A549 (cell line): ENCODE measurements around the gene ABT1.

Experiments used
- CBX2 ChIP-seq: fragments of 200-600 bp; sonication (generic); IDR thresholded peaks from 2 replicates; pipeline ENCODE4 v1.6.1; 2016; ENCODE audit warnings: low read depth, mild to moderate bottlenecking, borderline replicate concordance
- CBX8 ChIP-seq: fragments of 200-600 bp; sonication (generic); IDR thresholded peaks from 2 replicates; pipeline ENCODE4 v1.6.1; 2016
- CEBPB ChIP-seq, 2 experiments: fragments of >200 bp in 1 of 2; sonication (Bioruptor Twin) in 1 of 2; formaldehyde crosslinking in 1 of 2; IDR thresholded peaks; 2 replicates each; pipeline ENCODE4 v1.6.1; 2012 to 2016
- CHD4 ChIP-seq: fragments of 200-600 bp; sonication (generic); IDR thresholded peaks from 2 replicates; pipeline ENCODE4 v1.6.1; 2016; ENCODE audit warnings: antibody characterized with exemption, mild to moderate bottlenecking, borderline replicate concordance
- EHMT2 ChIP-seq: fragments of 200-600 bp; sonication (generic); IDR thresholded peaks from 2 replicates; pipeline ENCODE4 v1.6.1; 2016; ENCODE audit warnings: antibody characterized with exemption, low read depth, mild to moderate bottlenecking, moderate library complexity
- EP300 ChIP-seq, 2 experiments: fragments of >200 bp; sonication (Bioruptor Twin); formaldehyde crosslinking; IDR thresholded peaks; 2 replicates in 1 of 2; 3 replicates in 1 of 2; pipeline ENCODE4 v1.6.1; 2016 to 2017
- ESRRA ChIP-seq: fragments of 150-350 bp; IDR thresholded peaks from 2 replicates; pipeline ENCODE4 v1.6.1; 2014; ENCODE audit warnings: mild to moderate bottlenecking, low read length, borderline replicate concordance
- JUNB ChIP-seq: fragments of >200 bp; sonication (Bioruptor Twin); formaldehyde crosslinking; IDR thresholded peaks from 2 replicates; pipeline ENCODE4 v1.6.1; 2016
- KDM1A ChIP-seq: fragments of 200-600 bp; sonication (generic); IDR thresholded peaks from 2 replicates; pipeline ENCODE4 v1.6.1; 2016; ENCODE audit warnings: low read depth, mild to moderate bottlenecking
- KDM5A ChIP-seq: fragments of 200-600 bp; sonication (generic); IDR thresholded peaks from 2 replicates; pipeline ENCODE4 v1.6.1; 2016; ENCODE audit warnings: antibody characterized with exemption, mild to moderate bottlenecking
- RAD21 ChIP-seq, 2 experiments: fragments of >200 bp in 1 of 2; sonication (Bioruptor Twin) in 1 of 2; formaldehyde crosslinking in 1 of 2; IDR thresholded peaks in 1 of 2; conservative IDR thresholded peaks in 1 of 2; 2 replicates in 1 of 2; 3 replicates in 1 of 2; pipeline ENCODE4 v1.6.1; 2012 to 2018; ENCODE audit warnings: inconsistent platforms in 1 of 2
- SREBF2 ChIP-seq: fragments of 450-650 bp; IDR thresholded peaks from 2 replicates; pipeline ENCODE4 v1.6.1; 2014; ENCODE audit warnings: mild to moderate bottlenecking, moderate library complexity
- TF ChIP-seq, protein P1 (sequence below): fragments of >200 bp; sonication (Bioruptor Twin); formaldehyde crosslinking; IDR thresholded peaks from 3 replicates; pipeline ENCODE4 v1.5.1; 2016
- TF ChIP-seq, protein P2 (sequence below): fragments of 200-600 bp; sonication (generic); IDR thresholded peaks from 2 replicates; pipeline ENCODE4 v1.6.1; 2016; ENCODE audit warnings: antibody characterized with exemption, mild to moderate bottlenecking, moderate library complexity

DNA sequence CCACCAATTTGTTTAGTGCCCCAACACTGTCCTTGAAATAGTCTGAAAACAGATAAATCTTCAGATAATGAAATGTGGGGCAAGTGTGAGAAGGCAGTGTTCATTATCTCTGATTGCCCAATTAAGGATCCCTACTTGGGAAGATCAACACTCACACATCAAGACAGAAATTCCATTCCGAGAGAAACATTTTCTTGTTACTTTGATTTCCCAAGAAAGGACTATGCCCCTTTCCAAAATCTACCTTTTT is 42.4 kb upstream of the ABT1 start:
- TF ChIP-seq, protein P1, sequence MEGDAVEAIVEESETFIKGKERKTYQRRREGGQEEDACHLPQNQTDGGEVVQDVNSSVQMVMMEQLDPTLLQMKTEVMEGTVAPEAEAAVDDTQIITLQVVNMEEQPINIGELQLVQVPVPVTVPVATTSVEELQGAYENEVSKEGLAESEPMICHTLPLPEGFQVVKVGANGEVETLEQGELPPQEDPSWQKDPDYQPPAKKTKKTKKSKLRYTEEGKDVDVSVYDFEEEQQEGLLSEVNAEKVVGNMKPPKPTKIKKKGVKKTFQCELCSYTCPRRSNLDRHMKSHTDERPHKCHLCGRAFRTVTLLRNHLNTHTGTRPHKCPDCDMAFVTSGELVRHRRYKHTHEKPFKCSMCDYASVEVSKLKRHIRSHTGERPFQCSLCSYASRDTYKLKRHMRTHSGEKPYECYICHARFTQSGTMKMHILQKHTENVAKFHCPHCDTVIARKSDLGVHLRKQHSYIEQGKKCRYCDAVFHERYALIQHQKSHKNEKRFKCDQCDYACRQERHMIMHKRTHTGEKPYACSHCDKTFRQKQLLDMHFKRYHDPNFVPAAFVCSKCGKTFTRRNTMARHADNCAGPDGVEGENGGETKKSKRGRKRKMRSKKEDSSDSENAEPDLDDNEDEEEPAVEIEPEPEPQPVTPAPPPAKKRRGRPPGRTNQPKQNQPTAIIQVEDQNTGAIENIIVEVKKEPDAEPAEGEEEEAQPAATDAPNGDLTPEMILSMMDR, result no peak
- TF ChIP-seq SREBF2 (no peak), JUNB (no peak), RAD21 (conservative IDR thresholded peaks at IDR 0.05 in 1 of 2, IDR thresholded peaks at IDR 0.05 in 1 of 2) (no peak), ESRRA (no peak), EHMT2 (no peak), KDM1A (no peak), EP300 (IDR thresholded peaks at IDR 0.05) (no peak), CBX8 (no peak), KDM5A (no peak), CHD4 (no peak), CBX2 (no peak), CEBPB (IDR thresholded peaks at IDR 0.05) (no peak)
- TF ChIP-seq, protein P2, sequence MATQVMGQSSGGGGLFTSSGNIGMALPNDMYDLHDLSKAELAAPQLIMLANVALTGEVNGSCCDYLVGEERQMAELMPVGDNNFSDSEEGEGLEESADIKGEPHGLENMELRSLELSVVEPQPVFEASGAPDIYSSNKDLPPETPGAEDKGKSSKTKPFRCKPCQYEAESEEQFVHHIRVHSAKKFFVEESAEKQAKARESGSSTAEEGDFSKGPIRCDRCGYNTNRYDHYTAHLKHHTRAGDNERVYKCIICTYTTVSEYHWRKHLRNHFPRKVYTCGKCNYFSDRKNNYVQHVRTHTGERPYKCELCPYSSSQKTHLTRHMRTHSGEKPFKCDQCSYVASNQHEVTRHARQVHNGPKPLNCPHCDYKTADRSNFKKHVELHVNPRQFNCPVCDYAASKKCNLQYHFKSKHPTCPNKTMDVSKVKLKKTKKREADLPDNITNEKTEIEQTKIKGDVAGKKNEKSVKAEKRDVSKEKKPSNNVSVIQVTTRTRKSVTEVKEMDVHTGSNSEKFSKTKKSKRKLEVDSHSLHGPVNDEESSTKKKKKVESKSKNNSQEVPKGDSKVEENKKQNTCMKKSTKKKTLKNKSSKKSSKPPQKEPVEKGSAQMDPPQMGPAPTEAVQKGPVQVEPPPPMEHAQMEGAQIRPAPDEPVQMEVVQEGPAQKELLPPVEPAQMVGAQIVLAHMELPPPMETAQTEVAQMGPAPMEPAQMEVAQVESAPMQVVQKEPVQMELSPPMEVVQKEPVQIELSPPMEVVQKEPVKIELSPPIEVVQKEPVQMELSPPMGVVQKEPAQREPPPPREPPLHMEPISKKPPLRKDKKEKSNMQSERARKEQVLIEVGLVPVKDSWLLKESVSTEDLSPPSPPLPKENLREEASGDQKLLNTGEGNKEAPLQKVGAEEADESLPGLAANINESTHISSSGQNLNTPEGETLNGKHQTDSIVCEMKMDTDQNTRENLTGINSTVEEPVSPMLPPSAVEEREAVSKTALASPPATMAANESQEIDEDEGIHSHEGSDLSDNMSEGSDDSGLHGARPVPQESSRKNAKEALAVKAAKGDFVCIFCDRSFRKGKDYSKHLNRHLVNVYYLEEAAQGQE, result no peak
